A172 (cell line): ENCODE results near the gene METAP2. TPM values are rescaled to one million over a fixed set of nuclear protein-coding genes. Genes with fewer than 3 reads are reported as not detected.
A peak's percentile ranks its signal among the peaks of the same experiment; 100 is the strongest.
"Not testable (repeated sequence)": the region's sequence is repeated elsewhere in the genome, so short reads cannot be mapped to it uniquely, and the experiment has no call there.

Source experiments
- DNase-seq: peaks from one replicate; pipeline ENCODE4 v3.0.0-alpha.2; 2015; ENCODE audit warnings: low spot score
- total RNA-seq: library from RNA; depleted of rRNA; stranded (reverse); fragments of >200 nt; shearing (Covaris generic); gene quantifications from 2 replicates; pipeline ENCODE4 v1.2.3, GENCODE V29; 2014

The METAP2 gene
- total RNA-seq, 1 experiment from 2014 or later, result 149 TPM

- no peak for DNase-seq
Measured at GRCh38 chr12:95462551-95462950, 11.4 kb upstream of the METAP2 start.

DNA sequence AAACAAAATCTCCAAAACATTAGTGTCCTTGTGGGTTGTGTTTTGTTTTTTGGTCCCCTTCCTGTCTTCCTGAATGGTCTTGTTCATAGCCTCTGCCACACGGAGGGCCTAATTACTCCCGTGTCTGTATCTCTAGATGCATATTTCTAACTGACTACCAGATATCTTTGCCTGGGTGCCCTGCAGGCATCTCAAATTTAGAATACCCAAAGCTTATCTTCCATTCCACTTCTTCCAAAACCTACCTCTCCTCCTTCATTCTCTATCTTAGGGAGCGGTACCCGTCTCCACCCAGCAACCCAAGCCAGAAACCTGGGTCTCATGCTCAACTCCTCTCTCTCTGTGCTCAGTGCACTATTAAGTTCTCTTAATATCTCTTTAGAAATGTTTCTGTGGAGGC, 10.9 kb upstream of the METAP2 start:
- no peak for DNase-seq

GRCh38 chr12:95463776-95464175, 10.2 kb upstream of the METAP2 start:
- DNase-seq, result not testable (repeated sequence)

DNA sequence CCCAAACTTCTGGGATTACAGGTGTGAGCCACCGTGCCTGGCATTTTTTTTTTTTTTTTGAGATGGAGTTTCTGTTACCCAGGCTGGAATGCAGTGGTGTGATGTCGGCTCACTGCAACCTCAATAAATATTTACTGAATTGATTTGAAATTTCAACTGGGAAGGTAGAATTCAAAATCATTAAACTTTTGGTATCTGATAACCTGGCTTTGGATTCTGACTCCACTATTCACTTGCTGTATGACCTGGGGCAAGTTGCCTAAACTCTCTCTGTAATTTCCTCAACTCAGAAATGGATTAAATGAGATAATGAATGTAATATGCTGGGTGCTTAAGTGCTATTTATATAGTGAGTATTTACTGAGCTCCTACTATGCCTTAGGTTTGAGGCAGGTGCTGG, 8.7 kb upstream of the METAP2 start:
- DNase-seq, result no peak

DNA sequence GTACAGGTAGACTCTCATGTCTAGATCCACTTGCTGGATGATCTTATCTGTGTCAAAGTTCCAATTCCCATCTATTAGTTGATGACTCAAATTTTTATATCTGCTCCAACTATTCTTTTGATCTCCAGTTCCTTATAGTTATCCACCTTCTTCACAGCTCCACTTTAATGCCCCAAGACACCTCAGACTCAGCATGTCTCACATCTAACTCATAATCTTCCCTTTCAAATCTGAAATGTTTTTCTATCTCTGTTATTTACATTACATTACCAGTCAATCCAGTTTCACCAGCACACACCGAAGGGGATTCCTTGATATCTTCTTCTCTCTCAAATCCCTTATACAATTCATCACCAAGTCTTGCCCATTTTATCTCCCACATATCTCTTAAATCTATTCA, 3.7 kb upstream of the METAP2 start:
- DNase-seq, result no peak

- peak; percentile 31 for DNase-seq
Measured at GRCh38 chr12:95473231-95473883, 595 bp upstream of the METAP2 start.

GRCh38 chr12:95474660-95474958, 657 bp downstream of the METAP2 start:
- no peak for DNase-seq

GRCh38 chr12:95480230-95480629, 6.3 kb downstream of the METAP2 start:
- no peak for DNase-seq

DNA sequence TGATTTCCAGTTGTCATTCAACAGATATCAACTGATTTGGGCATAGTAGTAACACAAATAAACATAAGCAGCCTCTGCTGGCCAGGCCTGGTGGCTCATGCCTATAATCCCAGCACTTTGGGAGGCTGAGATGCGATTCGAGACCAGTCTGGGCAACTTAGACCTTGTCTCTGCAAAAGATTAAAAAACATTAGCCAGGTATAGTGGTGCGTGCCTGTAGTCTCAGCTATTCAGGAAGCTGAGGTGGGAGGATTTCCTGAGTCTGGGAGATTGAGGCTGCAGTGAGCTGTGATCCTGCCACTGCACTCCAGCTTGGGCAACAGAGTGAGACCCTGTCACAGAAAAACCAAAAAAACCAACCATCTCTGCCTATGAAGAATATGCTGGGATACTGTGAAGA, 7.1 kb downstream of the METAP2 start:
- DNase-seq, result no peak

DNA sequence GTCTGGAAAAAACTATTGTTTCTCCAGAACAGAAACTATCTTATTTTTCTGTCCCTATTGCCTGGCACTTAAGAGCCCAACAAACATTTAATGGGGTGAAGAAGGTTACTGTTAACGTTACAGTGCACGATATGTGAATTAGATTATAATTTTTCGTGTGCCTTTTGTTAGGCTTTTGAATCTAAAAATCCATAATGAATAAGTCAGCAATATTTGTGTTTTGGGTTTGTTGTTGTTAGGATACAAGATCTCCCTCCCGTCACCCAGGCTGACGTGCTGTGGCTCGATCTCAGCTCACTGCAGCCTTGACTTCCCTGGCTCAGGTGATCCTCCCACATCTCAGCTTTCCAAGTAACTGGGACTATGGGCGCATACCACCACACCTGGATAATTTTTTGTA, 7.9 kb downstream of the METAP2 start:
- no peak for DNase-seq

DNA sequence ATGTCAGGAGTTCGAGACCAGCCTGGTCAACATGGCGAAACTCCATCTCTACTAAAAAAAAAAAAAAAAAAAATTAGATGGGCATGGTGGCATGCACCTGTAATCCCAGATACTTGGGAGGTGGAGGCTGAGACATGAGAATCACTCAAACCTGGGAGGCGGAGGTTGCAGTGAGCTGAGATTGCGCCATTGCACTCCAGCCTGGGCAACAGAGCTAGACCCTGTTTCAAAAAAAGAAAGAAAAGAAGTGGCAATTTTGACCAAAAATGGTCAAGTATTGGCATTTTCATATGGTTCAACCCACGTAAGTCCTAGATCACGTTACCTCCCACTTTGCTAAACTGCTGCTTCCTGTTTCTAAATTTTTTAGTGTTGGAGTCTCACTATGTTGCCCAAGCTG, 8.6 kb downstream of the METAP2 start:
- DNase-seq, result not testable (repeated sequence)

GRCh38 chr12:95484524-95484923, 10.6 kb downstream of the METAP2 start:
- no peak for DNase-seq

GRCh38 chr12:95487024-95487423, 13.1 kb downstream of the METAP2 start:
- DNase-seq, result no peak

- DNase-seq, result no peak
Measured at GRCh38 chr12:95492462-95492861, 18.5 kb downstream of the METAP2 start.

DNA sequence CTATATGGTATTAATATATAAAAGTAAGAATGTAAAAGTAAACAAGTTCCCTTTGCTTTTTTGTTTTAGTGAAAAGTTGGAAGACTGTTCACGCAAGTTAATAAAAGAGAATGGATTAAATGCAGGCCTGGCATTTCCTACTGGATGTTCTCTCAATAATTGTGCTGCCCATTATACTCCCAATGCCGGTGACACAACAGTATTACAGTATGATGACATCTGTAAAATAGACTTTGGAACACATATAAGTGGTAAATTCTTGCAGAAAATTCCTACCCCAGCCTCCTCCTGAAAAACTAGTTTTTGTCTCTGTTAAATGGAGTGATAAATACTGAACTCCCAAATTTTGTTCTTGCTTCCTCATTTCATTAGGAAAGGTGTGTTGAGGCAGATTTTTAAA, 20.9 kb downstream of the METAP2 start:
- no peak for DNase-seq

DNA sequence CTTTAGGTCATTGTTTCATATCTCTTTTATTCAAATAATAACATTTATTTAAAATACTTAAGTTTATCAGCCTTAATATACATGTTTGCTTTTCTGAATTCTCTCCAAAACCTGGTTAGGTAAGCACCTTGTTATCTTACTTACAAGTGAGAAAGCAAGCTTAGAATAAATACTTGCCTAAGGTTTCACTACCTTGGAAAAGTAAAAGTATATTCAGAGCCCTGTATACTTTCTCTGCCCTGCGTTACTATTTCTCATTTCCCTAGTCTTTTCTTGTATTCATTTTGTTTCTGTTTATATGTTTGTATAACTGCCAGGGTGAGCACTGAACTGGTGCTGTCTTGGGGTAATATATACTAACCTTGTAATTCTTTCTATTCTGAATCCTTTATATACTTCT, 21.5 kb downstream of the METAP2 start:
- no peak for DNase-seq

DNA sequence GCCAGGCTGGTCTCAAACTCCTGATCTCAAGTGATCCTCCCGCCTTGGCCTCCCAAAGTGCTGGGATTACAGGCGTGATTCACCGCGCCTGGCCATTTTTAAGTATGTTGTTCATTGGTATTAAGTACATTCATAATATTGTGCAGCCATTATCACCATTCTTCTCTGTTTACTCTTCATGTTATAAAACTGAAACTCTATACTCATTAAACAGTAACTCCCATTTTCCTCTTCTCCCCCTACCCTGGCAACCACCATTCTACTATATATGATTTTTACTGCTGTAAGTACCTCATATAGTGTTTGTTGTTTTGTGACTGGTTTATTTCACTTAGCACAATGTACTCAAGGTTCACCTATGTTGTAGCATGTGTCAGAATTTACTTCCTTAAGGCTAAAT, 23.1 kb downstream of the METAP2 start:
- no peak for DNase-seq

- no peak for DNase-seq
Measured at GRCh38 chr12:95498968-95499367, 25.0 kb downstream of the METAP2 start.

- DNase-seq, result no peak
Measured at GRCh38 chr12:95499772-95500171, 25.8 kb downstream of the METAP2 start.

DNA sequence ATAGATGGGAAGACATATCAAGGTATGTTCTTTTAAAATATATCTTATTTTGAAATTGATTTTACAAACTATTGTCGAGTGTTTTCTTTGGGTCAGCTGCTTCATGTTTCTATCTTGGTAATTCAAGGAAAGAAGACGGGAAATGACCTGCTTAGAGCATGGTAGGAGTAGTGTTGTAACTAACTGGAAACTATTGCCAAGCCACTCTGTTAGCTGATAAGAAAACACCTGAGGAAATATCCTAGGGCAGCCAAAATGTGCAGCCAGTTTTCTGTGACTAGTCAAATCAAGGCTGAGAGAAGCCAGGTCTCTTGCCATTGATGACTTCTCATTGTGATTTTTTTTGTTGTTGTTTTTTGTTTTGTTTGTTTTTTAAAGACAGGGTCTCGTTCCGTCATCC, 30.2 kb downstream of the METAP2 start:
- no peak for DNase-seq

DNA sequence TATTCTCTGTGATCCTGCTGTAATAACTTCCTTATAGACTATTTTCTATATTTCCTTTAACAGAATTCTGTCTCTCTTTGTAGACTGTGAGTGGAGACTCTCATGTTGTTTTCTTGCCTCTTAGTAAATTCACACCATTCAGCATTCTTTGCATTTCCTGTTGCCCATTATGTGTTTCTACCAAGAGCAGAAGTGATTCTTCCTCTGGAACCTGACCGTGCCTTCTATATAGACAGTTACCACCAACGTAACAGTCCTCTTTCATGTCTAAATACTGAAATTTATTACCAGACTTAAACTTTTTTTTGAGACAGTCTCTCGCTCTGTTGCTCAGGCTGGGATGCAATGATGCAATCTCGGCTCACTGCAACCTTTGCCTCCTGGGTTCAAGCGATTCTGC, 31.1 kb downstream of the METAP2 start:
- no peak for DNase-seq

GRCh38 chr12:95506707-95507523, 33.0 kb downstream of the METAP2 start:
- DNase-seq, result no peak

GRCh38 chr12:95509300-95509699, 35.3 kb downstream of the METAP2 start:
- no peak for DNase-seq

DNA sequence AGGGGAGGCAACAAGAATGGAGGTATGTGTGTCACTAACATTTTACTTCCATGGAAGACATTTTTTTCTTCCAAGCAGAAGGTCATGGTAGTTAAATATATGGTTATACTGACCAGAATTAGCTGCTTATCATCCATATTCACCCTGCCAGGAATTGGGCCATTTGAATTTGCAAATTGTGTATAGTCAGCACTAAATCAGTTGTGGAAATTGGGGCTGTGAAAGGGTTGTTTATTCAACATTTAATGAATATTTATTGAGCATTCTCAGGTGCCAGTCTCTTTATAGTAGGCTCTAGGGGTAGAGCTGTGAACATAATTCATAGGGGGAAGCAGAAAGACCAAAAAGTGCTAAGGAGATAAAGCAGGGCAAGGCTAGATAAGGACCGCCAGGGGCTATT, 38.0 kb downstream of the METAP2 start:
- no peak for DNase-seq
